GM12878 (cell line): Measurements from ENCODE around the gene DAD1. TPM values are rescaled to one million over a fixed set of nuclear protein-coding genes. Genes with fewer than 3 reads are reported as not detected.

Experiments used
- ATAC-seq: fragments of 200-7000 bp; cut with Tn5 transposase; 3 replicates; pipeline ENCODE4 v1.9.1; 2020; ENCODE audit warnings: mild to moderate bottlenecking, moderate library complexity
- BruUV-seq: library from RNA; stranded (reverse); fragments of 400-500 nt; replicated peaks from 2 replicates; lab custom pipeline; 2021; lab: Mats Ljungman, UMichigan
- CTCF ChIA-PET: fragments of 300-600 bp; sonication (Branson Sonifier 250); formaldehyde crosslinking; extraction: SDS; loops from one replicate; lab custom pipeline; 2021; ENCODE audit warnings: inconsistent platforms; lab: Yijun Ruan, JAX
- POLR2A ChIA-PET: fragments of 350-600 bp; formaldehyde crosslinking; extraction: SDS; loops from one replicate; lab custom pipeline; 2021; ENCODE audit warnings: inconsistent platforms; lab: Charles Lee
- RAD21 ChIA-PET: fragments of 300-600 bp; sonication (Branson Sonifier 250); formaldehyde crosslinking; loops from one replicate; lab custom pipeline; 2023; ENCODE audit warnings: antibody characterized with exemption; ENCODE audit not compliant: unreplicated experiment; lab: Charles Lee
- SMC1A ChIA-PET: fragments of 300-600 bp; sonication (Branson Sonifier 250); formaldehyde crosslinking; loops from one replicate; lab custom pipeline; 2023; ENCODE audit not compliant: unreplicated experiment, uncharacterized antibody; lab: Charles Lee
- DNase-seq: peaks from one replicate; pipeline ENCODE4 v3.0.0-alpha.2; 2011; ENCODE audit warnings: low read depth, low spot score
- FAIRE-seq: peaks from 3 replicates; lab custom pipeline; 2011; peaks lifted over from hg19 to GRCh38; lab: Jason Lieb, UNC
- H2AFZ ChIP-seq: 2 replicates; pipeline ENCODE4 v1.6.0; 2011; ENCODE audit warnings: low read depth, low read length, control low read depth; ENCODE audit not compliant: control insufficient read depth
- H3K27ac ChIP-seq: 2 replicates; pipeline ENCODE4 v1.5.1; 2011; ENCODE audit warnings: control low read depth; ENCODE audit not compliant: control insufficient read depth, insufficient read depth
- H3K27me3 ChIP-seq, 2 experiments: replicated peaks in 1 of 2; 2 replicates each; pipeline versions ENCODE4 v1.6.0 to v1.6.1; 2011; ENCODE audit warnings: low read length in 1 of 2; ENCODE audit not compliant: control insufficient read depth in 2 of 2, insufficient read depth in 2 of 2
- H3K36me3 ChIP-seq, 2 experiments: 2 replicates each; pipeline ENCODE4 v1.5.1; 2011; ENCODE audit warnings: low read length in 1 of 2; ENCODE audit not compliant: control insufficient read depth in 2 of 2, insufficient read depth in 2 of 2
- H3K4me1 ChIP-seq: 2 replicates; pipeline ENCODE4 v1.6.1; 2011; ENCODE audit warnings: mild to moderate bottlenecking, low read length, moderate library complexity, mixed read lengths; ENCODE audit not compliant: control insufficient read depth, insufficient read depth
- H3K4me2 ChIP-seq: 2 replicates; pipeline ENCODE4 v1.6.0; 2011; ENCODE audit warnings: control low read depth; ENCODE audit not compliant: control insufficient read depth, insufficient read depth
- H3K4me3 ChIP-seq: fragments of 200-600 bp; sonication (generic); 2 replicates; pipeline ENCODE4 v1.5.1; 2016
- H3K79me2 ChIP-seq: 2 replicates; pipeline ENCODE4 v1.6.0; 2011; ENCODE audit warnings: low read length; ENCODE audit not compliant: control insufficient read depth, insufficient read depth
- H3K9ac ChIP-seq: 2 replicates; pipeline ENCODE4 v1.8.0; 2011; ENCODE audit warnings: low read length, control low read depth, mixed read lengths; ENCODE audit not compliant: control insufficient read depth, insufficient read depth
- H3K9me3 ChIP-seq: replicated peaks from 3 replicates; pipeline ENCODE4 v1.5.1; 2011; ENCODE audit warnings: mild to moderate bottlenecking, low read length; ENCODE audit not compliant: control insufficient read depth, insufficient read depth
- H4K20me1 ChIP-seq: 2 replicates; pipeline ENCODE4 v1.6.0; 2011; ENCODE audit not compliant: control insufficient read depth, insufficient read depth
- CTCF ChIP-seq, 3 experiments: IDR thresholded peaks in 2 of 3; conservative IDR thresholded peaks in 1 of 3; 2 replicates each; pipeline ENCODE4 v1.5.1; 2011; ENCODE audit warnings: low read depth in 3 of 3, low read length in 3 of 3, mild to moderate bottlenecking in 3 of 3, control low read depth in 2 of 3, moderate library complexity in 2 of 3, inconsistent platforms in 1 of 3, mixed read lengths in 1 of 3; ENCODE audit not compliant: control insufficient read depth in 2 of 3, insufficient read depth in 1 of 3; ENCODE audit errors: extremely low read depth in 1 of 3
- E2F4 ChIP-seq: IDR thresholded peaks from 2 replicates; pipeline ENCODE4 v1.6.1; 2012; ENCODE audit warnings: low read depth, low read length, improper control_type of control experiment
- IKZF1 ChIP-seq: fragments of 450-650 bp; conservative IDR thresholded peaks from 2 replicates; pipeline ENCODE4 v1.6.1; 2017; ENCODE audit warnings: antibody characterized with exemption, mild to moderate bottlenecking
- IKZF2 ChIP-seq, 2 experiments: fragments of 450-650 bp; IDR thresholded peaks; 2 replicates each; pipeline ENCODE4 v1.6.1; 2017; ENCODE audit warnings: mild to moderate bottlenecking in 2 of 2, moderate library complexity in 2 of 2
- NR2C2 ChIP-seq: IDR thresholded peaks from 2 replicates; pipeline ENCODE4 v1.6.1; 2011; ENCODE audit warnings: borderline replicate concordance, low read depth; ENCODE audit not compliant: control insufficient read depth, insufficient read length
- POLR2AphosphoS2 ChIP-seq: IDR thresholded peaks from 2 replicates; pipeline ENCODE4 v1.6.1; 2011; ENCODE audit warnings: low read depth, mild to moderate bottlenecking, low read length, improper control_type of control experiment, moderate library complexity
- POLR2AphosphoS5 ChIP-seq: IDR thresholded peaks from 2 replicates; pipeline ENCODE4 v1.6.1; 2011; ENCODE audit warnings: mild to moderate bottlenecking, low read length, inconsistent platforms
- RBBP5 ChIP-seq: fragments of 200-600 bp; sonication (generic); conservative IDR thresholded peaks from 2 replicates; pipeline ENCODE4 v1.6.1; 2016
- REST ChIP-seq: IDR thresholded peaks from 2 replicates; pipeline ENCODE4 v1.6.1; 2012; ENCODE audit warnings: mild to moderate bottlenecking, low read depth, low read length
- RUNX3 ChIP-seq: IDR thresholded peaks from 2 replicates; pipeline ENCODE4 v1.6.1; 2012; ENCODE audit warnings: low read length, inconsistent platforms
- SIN3A ChIP-seq: IDR thresholded peaks from 2 replicates; pipeline ENCODE4 v1.6.1; 2012; ENCODE audit warnings: low read depth, low read length, improper control_type of control experiment
- SMAD1 ChIP-seq: fragments of 450-650 bp; IDR thresholded peaks from 2 replicates; pipeline ENCODE4 v1.6.1; 2018; ENCODE audit warnings: mild to moderate bottlenecking, low read depth; ENCODE audit not compliant: partially characterized antibody
- SPI1 ChIP-seq: IDR thresholded peaks from 2 replicates; pipeline ENCODE4 v1.6.1; 2011; ENCODE audit warnings: low read depth, mild to moderate bottlenecking, low read length, moderate library complexity, borderline replicate concordance; ENCODE audit not compliant: insufficient read depth
- SREBF2 ChIP-seq: IDR thresholded peaks from 2 replicates; pipeline ENCODE4 v1.6.1; 2012; ENCODE audit warnings: mild to moderate bottlenecking, low read length
- TBL1XR1 ChIP-seq: IDR thresholded peaks from 2 replicates; pipeline ENCODE4 v1.6.1; 2012; ENCODE audit warnings: low read depth, low read length, improper control_type of control experiment
- TCF12 ChIP-seq: IDR thresholded peaks from 2 replicates; pipeline ENCODE4 v1.6.1; 2011; ENCODE audit warnings: low read depth, mild to moderate bottlenecking, low read length
- YBX1 ChIP-seq: fragments of 450-650 bp; IDR thresholded peaks from 2 replicates; pipeline ENCODE4 v1.6.1; 2016; ENCODE audit warnings: antibody characterized with exemption
- WGBS: methylation state at CpG from one replicate; pipeline ENCODE4 v1.1.6; 2016; ENCODE audit warnings: low lambda C conversion rate; ENCODE audit not compliant: insufficient replicate concordance, insufficient coverage; ENCODE audit errors: missing lambda C conversion rate; 5-methylcytosine and 5-hydroxymethylcytosine counted together
- in situ Hi-C: fragments of 300-500 bp; cut with MboI; formaldehyde crosslinking; loops from 9 replicates; pipeline ENCODE4 v1.14.3; 2018; ENCODE audit warnings: mixed read lengths
- intact Hi-C: fragments of 100-400 bp; cut with micrococcal nuclease; formaldehyde crosslinking; loops from one replicate; pipeline ENCODE4 v1.14.2; 2022; ENCODE audit not compliant: unreplicated experiment
- polyA plus RNA-seq, 11 experiments: library from polyadenylated mRNA; depleted of rRNA in 4 of 11; unstranded in 6 of 11; stranded (reverse) in 5 of 11; fragments of >200 nt; fragmentation: Nextera tagmentation in 4 of 11; fragmentation: Illumina TruSeq in 1 of 11; extraction: Ambion mirVana in 4 of 11; extraction: Trizol in 1 of 11; gene quantifications; 1 replicate in 1 of 11; 2 replicates in 10 of 11; pipeline versions ENCODE4 v1.2.1 to v1.2.3, GENCODE V29; 2011 to 2016; ENCODE audit warnings: inconsistent platforms in 2 of 11, missing spikeins in 2 of 11, low read depth in 1 of 11
- total RNA-seq, 4 experiments: library from RNA; depleted of rRNA in 3 of 4; stranded (reverse); fragments of >200 nt in 3 of 4; fragmentation: Illumina TruSeq in 1 of 4; extraction: Trizol in 1 of 4; gene quantifications; 2 replicates each; pipeline versions ENCODE4 v1.2.1 to v1.2.3, GENCODE V29; 2013 to 2021

DAD1 gene
- total and polyA plus RNA-seq, 10 of the 15 experiments (the other 5 are each of a cell fraction or from before 2014, with no cell fraction given) = 161 to 920 (median 319) TPM

- RAD21 ChIA-PET = no interaction called here
- peaks cover 21% of the 10 kb centered on the region for H3K4me1 ChIP-seq
- H2AFZ ChIP-seq = no peak overlapping the region
- no peak for TF ChIP-seq E2F4
- no peak for TF ChIP-seq SPI1
- TF ChIP-seq RUNX3 = no peak
- no peak for TF ChIP-seq SMAD1
- TF ChIP-seq CTCF (IDR thresholded peaks at IDR 0.05 in 2 of 3, conservative IDR thresholded peaks at IDR 0.05 in 1 of 3; ENCODE audit: control insufficient read depth in 2 of 3, extremely low read depth in 1 of 3, insufficient read depth in 1 of 3, low read depth in 3 of 3, low read length in 3 of 3) = no peak
- no peak for TF ChIP-seq IKZF1
- TF ChIP-seq SIN3A = no peak
- no peak for TF ChIP-seq NR2C2
- no peak for TF ChIP-seq REST
- TF ChIP-seq IKZF2 (IDR thresholded peaks at IDR 0.05) = no peak
- no peak for TF ChIP-seq POLR2AphosphoS5
- no peak for TF ChIP-seq SREBF2
- TF ChIP-seq RBBP5 = no peak
- TF ChIP-seq TCF12 = no peak
- TF ChIP-seq YBX1 = no peak
- no peak for TF ChIP-seq POLR2AphosphoS2
- no peak for TF ChIP-seq TBL1XR1
- no peak for DNase-seq
- no TSS peak for BruUV-seq
- SMC1A ChIA-PET = interaction anchor here (9.2 kb wide), 1 partner anchor 5 kb away, joined by 105 read pairs; no protein-coding TSS in a partner anchor
- intact Hi-C loops (no loop called here), in situ Hi-C loops (no loop called here)
- H3K36me3 ChIP-seq = peaks cover 5 to 26% of the 10 kb centered on the region in 2 experiments
- CTCF ChIA-PET = interaction anchor here (1.2 to 2.0 kb wide), 2 partner anchors 11 to 26 kb away, joined by 4 to 8 read pairs; no protein-coding TSS in a partner anchor
- H3K27me3 ChIP-seq = no peaks in the 10 kb centered on the region
- no peak for FAIRE-seq
- no peak overlapping the region for H3K27ac ChIP-seq
- no peak overlapping the region for H3K4me2 ChIP-seq
- POLR2A ChIA-PET = no interaction called here
- H3K79me2 ChIP-seq = peaks cover 4% of the 10 kb centered on the region
- no peaks in the 10 kb centered on the region for H3K9me3 ChIP-seq
- no peak overlapping the region for H3K4me3 ChIP-seq
- no peak overlapping the region for H3K9ac ChIP-seq
- ATAC-seq = no peak
- H4K20me1 ChIP-seq = no peaks in the 10 kb centered on the region
- 100% methylated on average over 2 of the region's 2 CpGs for WGBS
These were observed 44.6 kb downstream of the DAD1 start for GRCh38 chr14:22544406-22544805.
